NCI-H2171 treated with DMSO at 0.1 percent for 48 hours (cell line): ENCODE measurements around the gene RAB40C.
A peak's percentile ranks its signal among the peaks of the same experiment; 100 is the strongest.

Source experiments
- DNase-seq: peaks from one replicate; lab custom pipeline; 2025; lab: John Stamatoyannopoulos, UW

The RAB40C gene

GRCh38 chr16:647173-647902 lies 57.5 kb downstream of the RAB40C start:
- DNase-seq, result no peak

- DNase-seq, result peak; percentile 42
These were observed 58.4 kb downstream of the RAB40C start for GRCh38 chr16:648071-648780.

GRCh38 chr16:648781-649589 lies 59.1 kb downstream of the RAB40C start, which contains the start of gene WDR90:
Gene WDR90, plus strand, starts transcription at chr16:649365. Its CDS starts 52 bp downstream, at chr16:649417.
- DNase-seq, result peak; percentile 91

- DNase-seq, result no peak
These were observed 59.8 kb downstream of the RAB40C start for GRCh38 chr16:649631-650030.

- no peak for DNase-seq
These were observed 62.0 kb downstream of the RAB40C start for GRCh38 chr16:651844-652243.

- DNase-seq, result no peak
These were observed 62.8 kb downstream of the RAB40C start for GRCh38 chr16:652454-653305.

DNA sequence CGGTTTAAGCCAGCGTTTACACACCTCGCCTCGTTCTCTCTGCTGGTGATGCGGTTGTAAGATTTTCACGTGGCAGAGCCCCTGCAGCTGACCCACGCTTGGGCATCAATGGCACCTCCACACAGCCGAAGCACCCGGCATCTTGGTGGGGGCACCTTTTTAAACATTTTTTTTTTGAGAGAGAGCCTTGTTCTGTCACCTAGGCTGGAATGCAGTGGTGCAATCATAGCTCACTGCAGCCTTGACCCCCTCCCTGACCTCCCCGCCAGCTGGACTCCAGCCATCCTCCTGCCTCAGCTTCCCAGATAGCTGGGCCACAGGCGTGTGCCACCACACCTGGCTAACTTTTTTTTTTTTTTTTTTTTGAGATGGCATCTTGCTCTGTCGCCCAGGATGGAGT lies 64.2 kb downstream of the RAB40C start:
- no peak for DNase-seq

DNA sequence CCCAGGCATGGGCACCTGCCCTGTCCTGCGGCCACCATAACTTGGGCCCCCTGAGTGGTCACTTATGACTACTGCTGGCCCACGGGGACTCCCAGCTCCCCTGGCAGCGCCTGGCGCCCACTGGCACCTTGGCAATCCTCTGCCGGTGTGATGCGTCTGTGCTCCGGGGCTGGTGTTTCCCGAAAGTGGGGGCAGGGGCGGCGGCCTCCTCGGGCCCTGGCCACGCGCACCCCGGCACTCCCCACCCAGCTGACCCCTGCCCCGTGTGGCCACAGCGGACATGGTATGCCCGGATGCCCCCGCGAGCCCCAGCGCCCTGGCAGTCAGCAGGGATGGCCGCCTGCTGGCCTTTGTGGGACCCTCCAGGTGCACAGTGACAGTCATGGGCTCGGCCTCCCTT lies 67.6 kb downstream of the RAB40C start:
- DNase-seq, result no peak

- no peak for DNase-seq
These were observed 69.1 kb downstream of the RAB40C start for GRCh38 chr16:658679-659571.

DNA sequence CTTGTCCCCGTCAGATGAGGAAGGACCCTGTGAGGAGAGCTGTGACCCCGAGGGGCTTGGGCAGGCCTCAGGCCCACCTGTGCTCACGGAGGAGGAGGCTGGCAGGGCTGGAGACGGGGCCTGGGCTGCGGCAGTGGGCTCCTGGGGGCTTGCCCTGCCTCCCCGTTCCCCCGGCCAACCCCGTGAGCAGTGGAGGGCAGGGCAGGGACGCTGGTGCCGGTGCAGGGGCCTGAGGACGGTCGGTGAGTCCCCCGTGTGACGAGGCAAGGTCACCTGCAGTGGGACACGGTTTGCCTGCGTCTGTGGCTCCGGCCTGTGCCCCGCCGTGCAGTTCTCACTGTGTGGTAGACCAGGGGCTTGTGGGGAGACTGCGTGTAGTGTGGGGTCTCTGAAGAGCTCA lies 69.8 kb downstream of the RAB40C start:
- DNase-seq, result no peak

- DNase-seq, result no peak
These were observed 70.2 kb downstream of the RAB40C start for GRCh38 chr16:660132-660458.

DNA sequence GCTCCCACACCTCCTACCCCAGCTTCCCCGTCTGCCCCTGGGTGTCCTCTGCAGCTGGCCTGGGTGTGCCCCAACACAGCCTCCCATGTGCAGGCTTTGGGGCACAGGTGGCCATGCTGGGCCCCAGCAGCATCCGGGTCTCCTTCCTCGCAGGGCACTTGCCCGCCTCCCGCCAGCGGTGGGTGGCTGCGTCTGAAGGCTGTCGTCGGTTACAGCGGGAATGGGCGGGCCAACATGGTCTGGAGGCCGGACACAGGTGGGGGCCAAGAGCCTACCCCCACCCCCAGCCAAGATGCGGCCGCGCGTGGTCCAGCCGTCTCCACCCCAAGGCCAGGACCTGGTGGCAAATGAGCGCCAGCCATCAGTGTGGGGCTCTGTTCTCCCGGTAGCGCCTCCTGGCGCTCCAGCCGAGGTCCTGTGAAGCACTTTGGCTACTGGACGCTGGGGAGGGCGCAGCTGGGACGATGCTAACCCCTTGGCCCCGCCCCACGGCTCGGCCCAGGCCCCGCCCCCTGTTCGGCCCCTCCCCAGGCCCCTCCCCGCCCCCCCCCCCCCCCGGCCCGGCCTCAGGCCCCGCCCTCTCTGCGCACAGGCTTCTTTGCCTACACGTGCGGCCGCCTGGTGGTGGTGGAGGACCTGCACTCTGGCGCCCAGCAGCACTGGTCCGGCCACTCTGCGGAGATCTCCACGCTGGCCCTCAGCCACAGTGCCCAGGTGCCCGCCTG lies 70.8 kb downstream of the RAB40C start:
- DNase-seq, result no peak

- no peak for DNase-seq
These were observed 71.4 kb downstream of the RAB40C start for GRCh38 chr16:661184-661821.

- DNase-seq, result no peak
These were observed 72.2 kb downstream of the RAB40C start for GRCh38 chr16:662095-662494.

GRCh38 chr16:662597-662996 lies 72.7 kb downstream of the RAB40C start:
- DNase-seq, result no peak

DNA sequence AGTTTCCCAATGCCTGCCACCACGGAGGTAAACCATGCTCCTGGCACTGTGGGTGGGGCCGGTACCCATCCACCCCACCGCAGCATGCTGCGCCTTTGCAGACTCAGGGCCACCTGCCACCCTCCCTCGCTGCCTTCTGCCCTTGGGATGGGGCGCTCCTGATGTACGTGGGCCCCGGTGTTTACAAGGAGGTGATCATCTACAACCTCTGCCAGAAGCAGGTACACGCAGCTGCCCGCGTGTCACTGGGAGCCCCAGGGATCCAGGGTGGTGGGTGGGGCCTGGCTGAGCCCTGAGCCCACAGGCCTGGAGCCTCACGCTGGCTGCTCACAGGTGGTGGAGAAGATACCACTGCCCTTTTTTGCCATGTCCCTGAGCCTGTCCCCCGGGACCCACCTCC lies 76.7 kb downstream of the RAB40C start:
- DNase-seq, result no peak

GRCh38 chr16:667113-667779 lies 77.4 kb downstream of the RAB40C start:
- DNase-seq, result no peak

DNA sequence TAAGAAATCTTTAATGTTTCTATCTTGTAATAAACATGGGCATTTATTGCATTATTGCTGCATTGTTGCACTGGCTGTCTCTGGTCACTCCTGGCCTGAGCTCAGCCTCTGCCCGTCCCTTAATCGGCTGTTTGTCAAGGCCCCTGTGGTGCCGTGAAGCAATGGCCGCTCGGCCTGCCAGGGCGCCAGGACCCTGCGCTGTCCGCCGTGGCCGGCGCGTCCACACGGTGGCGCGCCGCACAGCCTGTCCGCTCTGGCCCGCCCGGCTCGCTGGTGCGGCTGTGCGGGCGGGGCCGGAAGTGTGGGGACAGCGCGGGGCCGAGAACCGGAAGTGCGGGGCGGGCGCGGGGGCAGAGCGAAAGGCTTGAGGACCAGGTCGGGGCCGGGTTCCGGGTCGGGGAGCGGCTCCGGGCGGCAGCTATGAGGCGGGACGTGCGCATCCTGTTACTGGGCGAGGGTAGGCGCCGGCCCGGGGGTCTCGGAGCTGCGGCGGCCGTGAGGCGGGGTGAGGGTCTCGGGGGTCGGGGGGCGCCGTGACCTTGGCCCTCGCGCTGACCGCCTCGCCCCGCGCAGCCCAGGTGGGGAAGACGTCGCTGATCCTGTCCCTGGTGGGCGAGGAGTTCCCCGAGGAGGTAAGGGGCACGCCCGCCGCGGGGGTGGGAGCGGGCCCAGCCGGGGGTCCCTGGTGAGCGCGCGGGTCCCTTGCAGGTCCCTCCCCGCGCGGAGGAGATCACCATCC lies 78.1 kb downstream of the RAB40C start, which contains the start of gene RHOT2:
Gene RHOT2, plus strand, starts transcription at position 353 of the 739 bp plus-strand sequence. Its CDS starts 68 bp downstream, at position 421.
- peak; percentile 83 for DNase-seq
